CD14-positive monocyte (primary cell): ENCODE measurements around the gene LRBA. TPM values are rescaled to one million over a fixed set of nuclear protein-coding genes. Genes with fewer than 3 reads are reported as not detected.

ENCODE experiments used
- DNase-seq, 3 donors: peaks; one replicate each; pipeline ENCODE4 v3.0.0-alpha.2; 2011 to 2022
- H2AFZ ChIP-seq: 2 replicates; pipeline ENCODE4 v1.6.0; 2012; ENCODE audit warnings: mild to moderate bottlenecking, low read depth, low read length, inconsistent platforms; ENCODE audit not compliant: insufficient read depth, poor library complexity, severe bottlenecking
- H3K27ac ChIP-seq, 2 donors: 1 replicate in 1 of 2; 2 replicates in 1 of 2; pipeline ENCODE4 v1.5.1; 2012 to 2013; ENCODE audit warnings: low read length in 2 of 2, control low read depth in 1 of 2, inconsistent platforms in 1 of 2, low read depth in 1 of 2, mild to moderate bottlenecking in 1 of 2
- H3K27me3 ChIP-seq, 2 donors: one replicate each; pipeline versions ENCODE4 v1.6.0 to v1.6.1; 2011 to 2013; ENCODE audit warnings: low read length in 2 of 2; ENCODE audit not compliant: control insufficient read depth in 2 of 2, insufficient read depth in 2 of 2
- H3K36me3 ChIP-seq, 2 donors: replicated peaks in 1 of 2; 1 replicate in 1 of 2; 2 replicates in 1 of 2; pipeline versions ENCODE4 v1.5.1 to v1.6.1; 2012 to 2013; ENCODE audit warnings: low read length in 2 of 2, control low read depth in 1 of 2, inconsistent platforms in 1 of 2, mild to moderate bottlenecking in 1 of 2; ENCODE audit not compliant: insufficient read depth in 2 of 2, control insufficient read depth in 1 of 2
- H3K4me1 ChIP-seq, 2 donors: 1 replicate in 1 of 2; 2 replicates in 1 of 2; pipeline versions ENCODE4 v1.5.1 to v1.6.1; 2012 to 2013; ENCODE audit warnings: low read length in 2 of 2, control low read depth in 1 of 2, inconsistent platforms in 1 of 2, mild to moderate bottlenecking in 1 of 2, moderate library complexity in 1 of 2; ENCODE audit not compliant: insufficient read depth in 2 of 2, control insufficient read depth in 1 of 2
- H3K4me2 ChIP-seq: replicated peaks from 2 replicates; pipeline ENCODE3; 2012; ENCODE audit warnings: low read length, moderate library complexity, mild to moderate bottlenecking; ENCODE audit not compliant: poor library complexity, severe bottlenecking; ENCODE audit errors: extremely low read depth
- H3K4me3 ChIP-seq, 3 experiments: fragments of 200-600 bp in 1 of 3; sonication (generic) in 1 of 3; replicated peaks in 1 of 3; 1 replicate in 2 of 3; 2 replicates in 1 of 3; pipeline ENCODE4 v1.5.1; 2011 to 2013; ENCODE audit warnings: low read length in 3 of 3, mild to moderate bottlenecking in 3 of 3, control low read depth in 2 of 3, low read depth in 2 of 3, inconsistent platforms in 1 of 3, moderate library complexity in 1 of 3
- H3K79me2 ChIP-seq: 2 replicates; pipeline ENCODE4 v1.6.0; 2012; ENCODE audit warnings: mild to moderate bottlenecking, control low read depth, inconsistent platforms, low read length, moderate library complexity; ENCODE audit not compliant: insufficient read depth
- H3K9ac ChIP-seq: 2 replicates; pipeline ENCODE4 v1.6.0; 2017; ENCODE audit warnings: low read length, mild to moderate bottlenecking; ENCODE audit not compliant: insufficient read depth, poor library complexity, severe bottlenecking
- H3K9me3 ChIP-seq, 2 donors: replicated peaks in 1 of 2; 1 replicate in 1 of 2; 2 replicates in 1 of 2; pipeline versions ENCODE4 v1.5.1 to v1.6.1; 2012 to 2013; ENCODE audit warnings: low read length in 2 of 2, control low read depth in 1 of 2; ENCODE audit not compliant: control insufficient read depth in 1 of 2, insufficient read depth in 1 of 2
- H4K20me1 ChIP-seq: 2 replicates; pipeline ENCODE4 v1.6.0; 2012; ENCODE audit warnings: mild to moderate bottlenecking, low read length, control low read depth, moderate library complexity; ENCODE audit not compliant: insufficient read depth
- H3K27ac Mint-ChIP-seq, 7 donors: one replicate each; pipeline ENCODE4 v1.8.0; 2020; ENCODE audit warnings: mild to moderate bottlenecking in 7 of 7, mixed read lengths in 7 of 7, moderate library complexity in 6 of 7, inconsistent platforms in 2 of 7
- H3K27me3 Mint-ChIP-seq, 3 donors: one replicate each; pipeline ENCODE4 v1.8.0; 2021 to 2022; ENCODE audit warnings: low read depth in 3 of 3, mild to moderate bottlenecking in 3 of 3, mixed read lengths in 3 of 3, moderate library complexity in 3 of 3, inconsistent platforms in 1 of 3
- H3K36me3 Mint-ChIP-seq, 2 donors: one replicate each; pipeline ENCODE4 v1.8.0; 2020; ENCODE audit warnings: mixed read lengths in 2 of 2, inconsistent platforms in 1 of 2, mild to moderate bottlenecking in 1 of 2
- H3K4me1 Mint-ChIP-seq: one replicate; pipeline ENCODE4 v1.8.0; 2020; ENCODE audit warnings: mild to moderate bottlenecking, mixed read lengths
- H3K4me3 Mint-ChIP-seq, 2 donors: one replicate each; pipeline ENCODE4 v1.8.0; 2020; ENCODE audit warnings: mild to moderate bottlenecking in 2 of 2, mixed read lengths in 2 of 2, moderate library complexity in 1 of 2
- H3K9me3 Mint-ChIP-seq, 7 donors: one replicate each; pipeline ENCODE4 v1.8.0; 2020 to 2022; ENCODE audit warnings: mixed read lengths in 7 of 7, mild to moderate bottlenecking in 6 of 7, moderate library complexity in 6 of 7, inconsistent platforms in 2 of 7
- WGBS: methylation state at CpG from one replicate; pipeline ENCODE4 v1.1.5; 2013; ENCODE audit warnings: missing lambda C conversion rate; ENCODE audit not compliant: insufficient coverage; 5-methylcytosine and 5-hydroxymethylcytosine counted together
- intact Hi-C, 2 donors: fragments of 100-400 bp; cut with micrococcal nuclease; formaldehyde crosslinking; loops; one replicate each; pipeline versions ENCODE4 v1.15.0 to v1.15.1; 2023
- polyA plus RNA-seq, 3 donors: library from polyadenylated mRNA; depleted of rRNA in 1 of 3; unstranded in 2 of 3; stranded (reverse) in 1 of 3; fragments of 300-500 nt in 2 of 3; fragments of >200 nt in 1 of 3; fragmentation: Illumina TruSeq in 2 of 3; gene quantifications; 1 replicate in 2 of 3; 2 replicates in 1 of 3; pipeline ENCODE4 v1.2.3, GENCODE V29; 2012 to 2021
- TF ChIP-seq, protein P1 (sequence below): fragments of 200-600 bp; IDR thresholded peaks from one replicate; pipeline ENCODE4 v1.8.0; 2022; ENCODE audit warnings: antibody characterized with exemption, mild to moderate bottlenecking

The LRBA gene
- polyA plus RNA-seq, 3 donors = 1.5 to 5.5 (median 4.4) TPM

- no peaks in the 10 kb centered on the region for H3K36me3 ChIP-seq
- peaks cover 4 to 15% of the 10 kb centered on the region in 2 donors for H3K4me1 ChIP-seq
- H3K4me3 ChIP-seq = no peak overlapping the region
- H3K27me3 ChIP-seq = no peaks in the 10 kb centered on the region
- Mint-ChIP-seq H3K27ac (peak overlapping the region in 3 of 7 donors; percentile 44 to 86 (median 71)), H3K4me3 (no peak overlapping the region), H3K9me3 (no peaks in the 10 kb centered on the region), H3K27me3 (peaks cover 0 to 3% (median 0%) of the 10 kb centered on the region in 3 donors), H3K4me1 (peaks cover 22% of the 10 kb centered on the region), H3K36me3 (peaks cover 13 to 14% of the 10 kb centered on the region in 2 donors)
- no peak overlapping the region for H3K4me2 ChIP-seq
- WGBS = no CpG with 5 or more reads among the region's 1 CpG
- H4K20me1 ChIP-seq = no peaks in the 10 kb centered on the region
- no peak for DNase-seq
- no peaks in the 10 kb centered on the region for H3K79me2 ChIP-seq
- peak overlapping the region in 1 of 2 donors; percentile 50 for H3K27ac ChIP-seq
- no peak overlapping the region for H2AFZ ChIP-seq
- intact Hi-C loops = no loop called here
- TF ChIP-seq, protein P1, sequence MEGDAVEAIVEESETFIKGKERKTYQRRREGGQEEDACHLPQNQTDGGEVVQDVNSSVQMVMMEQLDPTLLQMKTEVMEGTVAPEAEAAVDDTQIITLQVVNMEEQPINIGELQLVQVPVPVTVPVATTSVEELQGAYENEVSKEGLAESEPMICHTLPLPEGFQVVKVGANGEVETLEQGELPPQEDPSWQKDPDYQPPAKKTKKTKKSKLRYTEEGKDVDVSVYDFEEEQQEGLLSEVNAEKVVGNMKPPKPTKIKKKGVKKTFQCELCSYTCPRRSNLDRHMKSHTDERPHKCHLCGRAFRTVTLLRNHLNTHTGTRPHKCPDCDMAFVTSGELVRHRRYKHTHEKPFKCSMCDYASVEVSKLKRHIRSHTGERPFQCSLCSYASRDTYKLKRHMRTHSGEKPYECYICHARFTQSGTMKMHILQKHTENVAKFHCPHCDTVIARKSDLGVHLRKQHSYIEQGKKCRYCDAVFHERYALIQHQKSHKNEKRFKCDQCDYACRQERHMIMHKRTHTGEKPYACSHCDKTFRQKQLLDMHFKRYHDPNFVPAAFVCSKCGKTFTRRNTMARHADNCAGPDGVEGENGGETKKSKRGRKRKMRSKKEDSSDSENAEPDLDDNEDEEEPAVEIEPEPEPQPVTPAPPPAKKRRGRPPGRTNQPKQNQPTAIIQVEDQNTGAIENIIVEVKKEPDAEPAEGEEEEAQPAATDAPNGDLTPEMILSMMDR = no peak
- no peaks in the 10 kb centered on the region for H3K9me3 ChIP-seq
- no peak overlapping the region for H3K9ac ChIP-seq
Observed at GRCh38 chr4:150827226-150827625, 187.9 kb downstream of the LRBA start.

DNA sequence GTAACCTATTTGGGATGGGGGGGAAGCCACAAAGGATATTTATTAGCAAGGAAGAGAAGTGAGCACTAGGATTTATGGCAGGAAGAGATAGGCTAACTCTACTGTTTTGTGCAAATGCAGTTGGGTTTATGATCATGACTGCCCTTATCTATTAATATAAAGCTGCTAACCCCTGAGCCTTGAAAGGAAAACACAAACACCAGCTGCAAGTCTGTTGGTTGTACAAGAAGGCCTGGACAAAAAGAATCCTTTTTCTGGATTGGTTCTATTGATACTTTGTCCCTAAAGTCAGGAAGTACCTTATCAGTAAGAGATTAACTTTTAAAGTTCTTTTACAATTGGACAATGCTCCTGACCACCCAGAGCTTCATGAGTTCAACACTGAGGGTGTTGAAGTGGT is 188.8 kb downstream of the LRBA start:
- H3K9ac ChIP-seq = no peak overlapping the region
- no peaks in the 10 kb centered on the region for H3K36me3 ChIP-seq
- Mint-ChIP-seq H3K36me3 (peaks cover 13 to 14% of the 10 kb centered on the region in 2 donors), H3K9me3 (no peaks in the 10 kb centered on the region), H3K27ac (no peak overlapping the region), H3K4me1 (peaks cover 22% of the 10 kb centered on the region), H3K4me3 (no peak overlapping the region), H3K27me3 (peaks cover 0 to 3% (median 0%) of the 10 kb centered on the region in 3 donors)
- H3K4me2 ChIP-seq = no peak overlapping the region
- no peak overlapping the region for H2AFZ ChIP-seq
- no peaks in the 10 kb centered on the region for H4K20me1 ChIP-seq
- peaks cover 4 to 15% of the 10 kb centered on the region in 2 donors for H3K4me1 ChIP-seq
- H3K27me3 ChIP-seq = no peaks in the 10 kb centered on the region
- TF ChIP-seq, protein P1 = no peak
- no peak for DNase-seq
- no peaks in the 10 kb centered on the region for H3K79me2 ChIP-seq
- H3K4me3 ChIP-seq = no peak overlapping the region
- peak overlapping the region in 1 of 2 donors; percentile 50 for H3K27ac ChIP-seq
- H3K9me3 ChIP-seq = no peaks in the 10 kb centered on the region
- intact Hi-C loops = no loop called here
